NCI-H1436 treated with DMSO at 0.1 percent for 48 hours (cell line): ENCODE data around the gene C2orf76.
"Not testable (repeated sequence)": the region's sequence is repeated elsewhere in the genome, so short reads cannot be mapped to it uniquely, and the experiment has no call there.

Source experiments
- DNase-seq: peaks from one replicate; lab custom pipeline; 2025; lab: John Stamatoyannopoulos, UW

The C2orf76 gene

DNA sequence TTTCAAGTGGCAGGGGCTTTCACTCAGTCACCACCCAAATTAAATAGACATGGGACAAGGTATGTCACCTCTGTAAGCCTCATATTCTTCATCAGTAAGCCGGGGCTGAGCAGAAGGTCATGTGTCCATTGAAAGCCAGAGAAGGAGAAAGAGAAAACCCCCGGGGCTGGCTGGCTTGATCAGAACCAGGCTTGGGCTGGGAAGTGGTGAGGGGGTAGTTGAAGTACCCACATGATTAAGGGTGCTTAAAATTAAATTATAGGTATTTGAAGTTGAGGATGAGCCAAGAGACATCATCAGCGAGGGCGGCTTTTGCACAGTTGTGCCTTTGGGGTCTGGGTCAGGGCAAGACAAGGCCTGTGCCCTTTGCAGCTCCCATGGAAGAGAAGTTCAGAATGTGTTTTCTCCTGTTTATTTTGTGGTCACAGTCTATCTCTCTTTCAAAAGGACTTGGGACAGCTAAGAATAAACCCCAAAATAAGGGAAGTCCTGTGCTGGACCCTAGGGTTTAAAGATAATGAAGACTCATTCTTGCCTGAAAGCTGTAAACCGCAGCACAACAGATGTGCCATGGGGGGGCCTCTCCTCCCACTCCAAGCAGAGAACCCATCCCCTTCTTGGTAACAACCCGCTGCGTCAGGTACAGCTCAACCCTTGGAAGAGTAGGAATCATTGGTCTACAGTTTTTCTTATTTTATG is 10.8 kb upstream of the C2orf76 start:
- no peak for DNase-seq

DNA sequence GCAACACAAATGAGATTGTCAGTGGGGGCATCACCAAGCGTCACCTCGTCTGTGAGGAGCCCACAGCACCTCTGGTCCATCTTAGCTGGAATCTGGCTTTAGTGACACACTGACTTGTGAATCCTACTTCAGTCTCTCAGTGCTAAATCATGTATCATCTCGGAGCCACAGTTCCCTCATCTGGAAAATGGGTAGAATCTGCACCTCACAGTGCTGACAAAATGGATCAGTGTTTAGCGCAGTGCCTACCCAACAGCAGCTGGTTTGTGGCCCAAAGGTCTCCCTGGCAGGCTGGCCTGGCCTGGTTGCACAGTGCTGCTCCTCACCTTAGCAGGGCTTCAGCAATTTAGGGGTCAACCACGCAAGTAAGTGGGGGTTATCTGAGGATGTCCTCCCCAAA is 10.2 kb upstream of the C2orf76 start:
- no peak for DNase-seq

DNA sequence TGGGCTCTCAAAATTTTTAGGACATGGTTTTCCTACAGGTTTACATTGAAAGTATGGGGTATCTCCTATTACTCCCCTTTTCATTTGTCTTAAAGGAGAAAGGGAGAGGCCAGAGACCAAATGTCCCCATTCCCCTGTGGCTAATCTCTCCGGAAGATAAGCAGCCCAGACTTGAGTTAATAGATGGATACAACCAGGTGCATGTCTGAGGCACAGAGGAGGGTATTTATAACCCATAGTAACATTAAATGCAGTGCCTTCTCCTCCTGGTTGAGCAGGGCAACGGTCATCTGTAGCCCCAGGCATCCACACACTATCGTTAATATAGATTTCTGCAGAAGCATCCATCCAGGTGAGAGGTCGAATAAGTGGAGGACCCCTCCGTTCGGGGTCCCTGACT is 9.8 kb upstream of the C2orf76 start:
- DNase-seq = not testable (repeated sequence)

DNA sequence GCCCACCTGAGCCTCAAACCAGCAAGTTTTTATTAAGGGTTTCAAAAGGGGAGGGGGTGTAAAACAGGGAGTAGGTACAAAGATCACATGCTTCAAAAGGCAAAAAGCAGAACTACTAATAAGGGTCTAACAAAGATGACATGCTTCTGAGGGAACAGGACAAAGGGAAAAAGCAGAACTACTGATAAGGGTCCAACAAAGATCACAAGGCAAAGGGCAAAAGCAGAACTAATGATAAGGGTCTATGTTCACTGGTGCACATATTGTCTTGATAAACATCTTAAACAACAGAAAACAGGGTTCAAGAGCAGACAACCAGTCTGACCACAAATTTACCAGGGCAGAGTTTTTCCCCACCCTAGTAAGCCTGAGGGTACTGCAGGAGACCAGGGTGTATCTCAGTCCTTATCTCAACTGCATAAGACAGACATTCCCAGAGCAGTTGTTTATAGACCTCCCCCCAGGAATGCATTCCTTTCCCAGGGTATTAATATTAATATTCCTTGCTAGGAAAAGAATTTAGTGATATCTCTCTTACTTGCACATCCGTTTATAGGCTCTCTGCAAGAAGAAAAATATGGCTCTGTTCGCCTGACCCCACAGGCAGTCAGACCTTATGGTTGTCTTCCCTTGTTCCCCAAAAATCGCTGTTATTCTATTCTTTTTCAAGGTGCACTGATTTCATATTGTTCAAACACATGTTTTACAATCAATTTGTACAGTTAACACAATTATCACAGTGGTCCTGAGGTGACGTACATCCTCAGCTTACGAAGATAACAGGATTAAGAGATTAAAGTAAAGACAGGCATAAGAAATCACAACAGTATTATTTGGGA is 7.5 kb upstream of the C2orf76 start:
- DNase-seq = not testable (repeated sequence)

DNA sequence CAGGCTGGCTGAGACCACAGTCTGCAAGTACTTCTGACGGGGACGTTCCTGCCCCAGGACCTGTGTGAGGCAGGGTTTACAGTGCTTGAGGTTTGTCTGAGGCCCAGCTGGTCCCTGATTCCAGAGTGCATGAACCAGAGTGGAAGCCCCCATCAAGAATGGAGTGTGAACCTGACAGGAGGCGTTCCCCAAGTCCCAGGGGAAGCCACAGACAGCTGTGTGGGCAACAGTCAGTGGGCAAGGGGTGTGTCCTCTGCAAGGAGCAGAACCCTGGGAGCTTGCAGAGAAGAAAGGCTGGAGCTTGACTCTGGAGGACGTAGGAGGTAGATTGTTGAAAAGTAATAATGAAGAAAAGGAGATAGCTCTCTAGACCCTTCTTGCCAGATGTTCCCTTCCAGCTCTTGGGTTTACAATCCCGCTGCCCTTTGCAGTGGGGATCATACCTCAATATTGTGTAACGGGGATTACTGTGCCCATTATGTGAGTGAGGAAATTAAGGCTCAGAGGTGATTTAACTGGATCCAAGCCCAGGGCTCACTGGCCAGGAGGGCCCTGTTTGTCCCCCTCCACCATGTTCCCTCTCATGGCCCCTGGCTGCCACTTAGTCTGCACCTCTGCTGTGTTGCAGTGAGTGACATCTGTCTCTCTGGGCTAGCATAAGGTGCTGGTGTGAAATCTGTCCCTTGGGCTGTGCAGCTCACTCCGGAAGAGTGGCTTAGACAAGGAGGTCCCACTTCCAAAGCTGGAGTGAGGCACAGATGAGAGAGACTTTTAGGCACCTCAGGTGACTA is 6.3 kb upstream of the C2orf76 start:
- DNase-seq = no peak

DNA sequence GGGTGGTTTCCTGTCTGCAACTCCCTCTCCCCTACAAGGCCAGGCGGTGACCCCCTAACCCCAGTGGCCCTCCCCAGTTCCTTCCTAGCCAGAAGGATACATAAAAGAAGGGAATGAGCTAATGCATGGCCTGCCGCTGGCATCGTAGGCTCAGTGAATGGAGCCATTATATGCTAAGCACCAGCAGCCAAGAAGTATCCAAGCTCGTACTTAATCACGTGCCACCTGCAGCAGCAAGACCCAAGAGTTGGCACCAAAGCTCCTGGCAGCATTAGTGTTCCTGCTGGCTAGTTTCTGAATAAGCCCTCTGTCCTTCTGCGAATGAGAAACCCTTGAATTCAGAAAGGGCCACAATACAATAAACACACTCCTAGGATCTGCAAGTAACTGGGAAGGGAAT is 4.5 kb upstream of the C2orf76 start:
- no peak for DNase-seq

DNA sequence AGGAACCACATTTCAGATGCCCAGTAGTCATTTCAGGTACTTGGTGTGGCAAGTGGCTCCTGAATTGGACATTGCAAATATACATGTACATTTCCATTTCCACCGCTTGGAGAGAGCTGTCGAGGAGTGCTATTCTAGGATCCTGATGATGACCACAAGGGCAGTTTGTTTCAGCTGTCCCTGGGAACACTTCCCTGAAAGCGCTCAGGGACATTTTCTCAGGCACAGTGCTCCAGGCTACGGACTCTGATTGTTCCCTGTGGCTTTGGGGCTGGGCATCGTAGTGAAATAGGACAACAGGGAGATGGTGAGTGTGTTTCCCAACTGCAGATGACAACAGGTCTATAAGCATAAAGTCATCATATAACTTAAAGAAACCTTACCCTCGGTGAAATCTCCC is 3.2 kb upstream of the C2orf76 start:
- no peak for DNase-seq

DNA sequence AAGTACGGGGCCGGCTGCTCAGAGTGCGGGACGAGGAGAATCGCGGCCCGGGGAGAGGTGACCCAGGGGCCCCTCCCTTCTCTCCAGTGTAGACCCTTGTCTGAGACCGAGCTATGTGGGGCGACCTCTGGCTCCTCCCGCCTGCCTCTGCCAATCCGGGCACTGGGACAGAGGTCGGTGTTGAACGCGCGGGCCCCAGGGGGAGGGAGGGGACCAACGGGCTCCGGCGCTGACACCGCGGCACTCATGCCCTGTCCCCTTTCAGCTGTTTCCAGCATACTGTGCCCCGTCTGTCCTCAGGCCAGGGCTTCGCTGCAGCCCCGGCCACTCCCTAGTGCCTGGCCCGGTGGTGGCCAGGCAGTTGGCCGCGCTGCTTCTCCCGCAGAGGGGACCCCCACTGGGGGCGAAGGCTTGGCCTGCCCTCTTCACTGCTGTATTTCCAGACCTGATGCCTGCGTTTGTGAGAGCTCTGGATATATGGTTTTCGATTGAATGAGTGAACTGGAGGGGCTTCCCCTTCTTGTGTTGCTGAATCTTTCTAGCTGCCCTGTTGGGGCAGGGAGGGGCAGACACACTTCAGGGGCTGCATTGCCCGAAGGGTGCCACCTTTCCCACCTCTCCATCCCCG is 952 bp upstream of the C2orf76 start:
- DNase-seq = no peak

DNA sequence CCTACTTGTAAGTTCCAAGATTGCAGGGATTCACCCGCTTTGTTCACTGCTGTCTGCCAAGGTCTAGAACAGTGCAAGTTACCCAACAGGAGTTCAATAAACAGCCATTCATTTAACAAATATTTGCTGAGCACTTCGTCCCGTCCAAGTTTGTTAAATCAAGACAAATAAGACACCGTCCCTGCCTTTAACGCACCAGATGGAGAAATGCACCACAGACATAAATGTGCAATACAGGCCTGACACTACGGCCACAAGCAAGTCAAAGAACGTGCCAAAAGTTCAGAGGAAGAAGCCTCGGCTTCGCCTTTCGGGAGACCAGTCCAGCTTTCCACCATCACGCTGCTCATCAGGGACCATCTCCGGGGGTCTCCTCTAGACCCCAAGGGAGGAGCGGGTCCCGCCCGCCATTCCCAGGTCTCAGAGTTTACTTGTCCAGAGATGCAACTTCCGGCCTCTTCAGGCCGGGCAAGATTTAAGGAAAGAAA is 429 bp downstream of the C2orf76 start:
- no peak for DNase-seq

DNA sequence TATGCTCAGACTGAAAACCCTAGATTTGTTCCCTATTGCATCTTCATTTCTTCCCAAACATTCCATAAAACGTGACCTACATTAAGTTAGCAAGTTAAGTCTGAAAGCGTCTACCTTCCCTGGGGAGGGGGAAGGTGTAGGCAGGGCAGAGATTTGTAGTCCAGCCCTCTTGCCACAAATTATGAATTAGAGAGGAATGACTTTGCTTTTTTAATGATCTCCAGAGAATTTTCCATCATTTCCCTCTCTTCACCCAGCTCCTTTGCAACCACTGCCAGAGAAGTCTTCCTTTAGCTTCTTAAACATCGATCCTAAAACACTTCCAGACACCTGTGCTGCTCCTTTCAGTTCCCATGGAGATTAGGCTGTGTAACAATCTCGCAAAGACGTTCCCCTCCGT is 1.2 kb downstream of the C2orf76 start:
- DNase-seq = no peak

DNA sequence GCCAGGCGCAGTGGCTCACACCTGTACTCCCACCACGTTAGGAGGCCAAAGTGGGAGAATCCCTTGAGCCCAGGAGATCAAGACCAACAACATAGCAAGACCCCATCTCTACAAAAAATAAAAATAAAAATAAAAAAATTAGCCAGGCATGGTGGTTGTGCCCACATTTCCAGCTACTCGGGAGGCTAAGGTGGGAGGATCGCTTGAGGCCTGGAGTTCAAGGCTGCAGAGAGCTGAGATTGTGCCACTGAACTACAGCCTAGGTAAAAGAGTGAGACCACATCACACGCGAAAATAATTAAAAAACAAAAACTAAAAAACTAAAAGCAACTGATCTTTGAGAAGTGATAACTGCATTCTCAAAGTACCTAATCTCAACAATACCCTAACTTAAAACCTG is 1.8 kb downstream of the C2orf76 start:
- no peak for DNase-seq

DNA sequence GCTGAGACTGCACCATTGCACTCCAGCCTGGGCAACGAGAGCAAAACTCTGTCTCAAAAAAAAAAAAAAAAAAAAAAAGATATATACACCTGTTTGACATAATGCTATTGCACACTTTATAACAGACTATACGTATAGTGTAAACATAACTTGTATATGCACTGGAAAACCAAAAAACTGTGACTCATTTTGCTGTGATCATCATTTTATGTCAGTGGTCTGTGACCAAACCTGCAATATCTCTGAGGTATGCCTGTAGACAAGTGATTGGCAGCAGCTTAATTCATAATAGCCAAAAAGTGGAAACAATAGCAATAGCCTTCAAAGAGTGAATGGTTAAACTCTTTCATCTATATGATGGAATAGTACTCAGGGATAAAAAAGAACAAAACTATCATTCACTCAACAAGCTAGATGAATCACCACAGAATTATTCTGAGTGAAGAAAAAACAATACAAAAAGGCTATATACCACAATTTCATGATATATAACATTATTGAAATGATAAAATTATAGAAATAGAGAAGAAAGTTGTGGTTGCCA is 6.1 kb downstream of the C2orf76 start:
- no peak for DNase-seq

DNA sequence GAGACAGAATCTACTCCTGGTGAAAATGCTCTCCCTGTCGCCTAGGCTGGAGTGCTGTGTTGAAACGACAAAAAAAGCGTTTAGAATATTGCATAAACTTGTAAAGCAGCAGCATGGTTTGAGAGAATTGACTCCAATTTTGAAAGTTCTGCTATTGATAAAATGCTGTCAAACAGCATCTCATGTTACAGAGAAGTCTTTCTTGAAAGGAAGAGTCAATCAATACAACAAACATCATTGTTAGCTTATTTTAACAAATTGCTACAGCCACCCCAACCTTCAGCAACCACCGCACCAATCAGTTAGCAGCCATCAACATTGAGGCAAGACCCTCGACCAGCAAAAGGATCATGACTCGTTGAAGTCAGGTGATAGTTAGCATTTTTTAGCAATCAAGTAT is 6.9 kb downstream of the C2orf76 start:
- no peak for DNase-seq

DNA sequence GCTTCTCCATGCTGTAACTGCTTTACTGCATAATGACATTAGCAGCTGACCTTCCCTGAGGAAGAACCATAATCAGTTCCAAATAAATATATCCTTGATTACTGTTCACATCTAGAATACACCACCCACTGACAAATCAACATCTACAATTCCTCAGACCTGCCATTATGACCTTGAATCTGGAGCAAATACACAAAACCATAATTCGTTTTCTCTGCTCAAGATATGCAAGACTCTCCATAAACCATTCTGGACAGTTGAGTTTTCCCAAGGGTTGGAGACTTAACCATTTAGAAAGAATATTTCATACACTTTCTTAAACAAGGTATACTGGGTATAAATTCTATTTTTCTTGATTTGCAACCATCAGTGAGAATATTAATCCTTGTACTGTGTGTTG is 11.8 kb downstream of the C2orf76 start:
- no peak for DNase-seq

DNA sequence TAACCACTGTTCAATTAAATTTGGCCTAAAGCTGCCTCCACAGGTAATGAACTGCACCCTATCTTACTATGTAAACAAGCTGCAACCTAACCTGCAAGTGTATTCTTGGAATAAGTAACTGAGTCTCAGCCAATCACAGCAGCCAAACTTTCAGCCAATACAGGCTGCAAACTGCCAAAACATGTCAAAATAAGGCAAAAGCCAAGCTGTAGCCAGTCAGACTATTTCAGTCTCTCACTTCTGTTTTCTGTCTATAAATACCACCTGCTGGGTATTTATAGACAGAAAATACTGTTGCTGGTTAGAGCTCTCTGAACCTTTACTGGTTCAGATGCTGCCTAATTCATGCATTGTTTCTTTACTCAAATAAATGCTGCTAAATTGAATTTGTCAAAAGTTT is 14.3 kb downstream of the C2orf76 start:
- no peak for DNase-seq

DNA sequence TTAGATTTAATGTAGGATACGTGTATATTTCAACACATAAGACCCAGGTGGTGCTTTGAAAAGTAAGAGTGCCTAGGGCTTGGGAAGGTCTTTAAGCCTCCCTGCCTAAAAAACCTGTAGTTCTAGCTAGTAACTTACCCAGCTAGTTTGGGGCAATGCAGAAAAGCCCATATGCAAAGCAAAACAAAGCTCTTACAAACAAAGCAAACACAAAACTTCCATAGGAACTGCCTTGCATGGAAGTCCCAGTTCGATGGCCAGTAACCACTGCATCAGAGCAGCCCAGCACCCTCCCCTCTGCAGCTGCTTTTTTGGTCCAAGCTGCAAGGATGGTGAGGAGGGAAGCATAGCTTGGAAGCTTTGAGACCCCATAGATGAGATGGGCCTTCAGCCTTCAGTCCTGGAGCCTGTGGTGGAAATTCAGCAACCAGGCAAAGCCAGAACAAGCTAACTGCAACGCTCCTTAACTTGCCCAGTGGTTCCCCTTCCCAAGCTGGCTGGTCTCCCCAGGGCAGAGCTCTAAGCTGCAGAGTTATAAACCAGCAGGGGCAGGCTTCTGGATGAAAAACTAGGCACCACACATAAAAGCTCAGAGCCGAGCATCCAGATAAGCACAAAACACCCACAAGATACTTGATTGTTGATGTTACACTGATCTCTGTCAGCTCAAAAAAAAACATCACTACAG is 16.2 kb downstream of the C2orf76 start:
- no peak for DNase-seq

DNA sequence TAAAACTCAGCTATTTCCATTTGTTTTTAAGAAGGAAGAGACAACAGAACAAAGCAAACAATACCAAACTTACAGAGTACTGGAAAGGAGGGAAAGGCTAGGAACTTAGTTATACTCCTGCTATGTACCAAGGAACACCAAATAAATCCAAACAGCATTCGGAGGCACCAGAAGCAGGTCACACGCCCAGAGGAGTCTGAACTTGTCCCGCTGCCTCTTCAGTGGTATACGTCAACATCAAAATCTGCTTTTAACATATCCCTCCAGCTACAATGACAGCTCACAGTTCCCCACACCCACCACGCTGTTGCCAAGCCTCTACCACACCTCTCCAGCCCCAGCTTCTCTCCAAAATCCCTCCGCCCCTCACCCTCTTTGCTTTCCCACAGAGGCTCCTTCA is 17.3 kb downstream of the C2orf76 start:
- DNase-seq = no peak

DNA sequence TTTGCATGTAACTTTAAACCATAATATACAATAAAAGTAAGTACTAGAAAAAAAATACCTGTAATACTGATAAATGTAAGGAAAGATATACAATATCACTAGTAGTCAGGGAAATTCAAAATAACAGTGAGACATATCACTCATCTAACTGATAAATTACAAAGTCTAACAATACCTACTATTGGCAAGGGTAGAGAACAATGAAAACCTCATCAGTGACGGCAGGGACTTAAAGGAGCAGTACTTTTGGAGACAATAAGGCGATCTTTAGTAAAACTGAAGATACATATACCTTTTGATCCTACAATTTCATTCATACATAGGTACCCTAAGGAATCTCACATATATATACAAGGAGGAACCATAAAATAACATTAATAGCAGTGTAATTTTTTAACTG is 24.9 kb downstream of the C2orf76 start:
- DNase-seq = no peak

DNA sequence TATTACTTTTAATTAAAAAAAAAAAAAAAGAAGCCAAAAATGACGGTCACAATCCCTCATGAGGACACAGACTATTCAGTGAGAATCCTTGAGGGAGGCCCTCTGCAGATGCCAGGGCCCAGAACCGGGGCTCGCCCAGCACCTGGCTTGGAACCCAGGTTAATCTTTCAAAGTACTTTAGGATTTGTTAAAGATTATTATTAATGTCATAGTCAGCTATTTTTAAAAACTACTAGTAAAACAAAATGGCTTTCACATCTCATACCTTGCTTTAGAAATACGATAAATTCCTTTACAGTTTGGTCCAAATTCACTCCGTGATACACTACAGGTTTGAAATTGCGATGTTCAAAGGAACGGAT is 27.1 kb downstream of the C2orf76 start:
- DNase-seq = no peak

DNA sequence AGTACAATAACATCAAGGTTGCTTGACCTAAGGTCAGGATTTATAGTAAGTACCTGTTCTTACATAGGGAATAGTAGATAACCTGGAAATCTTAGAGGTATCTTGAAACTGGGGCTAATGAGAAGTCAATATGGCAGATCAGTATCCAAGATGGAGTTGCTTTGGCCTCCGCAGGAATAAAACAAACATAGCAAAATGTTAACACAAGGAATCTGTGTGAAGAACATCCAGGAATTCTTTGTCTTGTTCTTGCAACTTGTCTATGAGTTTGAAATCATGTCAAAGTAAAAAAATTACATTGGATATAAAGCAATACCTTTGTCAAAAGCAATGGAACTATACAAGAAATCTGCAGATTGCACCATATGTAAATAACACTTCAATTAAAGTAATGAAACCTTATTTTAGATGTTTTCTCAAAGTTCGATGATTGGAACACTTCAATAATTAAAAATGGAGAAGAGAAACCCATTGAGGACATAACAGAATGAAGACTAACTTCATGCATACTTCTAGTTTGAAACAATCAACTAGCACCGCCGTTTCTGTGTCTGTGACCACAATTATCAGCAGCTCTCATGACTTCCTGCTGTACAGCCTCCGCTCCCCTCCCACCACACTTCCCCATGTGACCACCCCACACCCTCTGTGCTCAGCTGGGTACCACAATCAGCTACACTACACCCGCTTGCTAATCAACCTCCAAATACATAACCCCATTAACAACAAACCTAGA is 27.6 kb downstream of the C2orf76 start:
- no peak for DNase-seq

DNA sequence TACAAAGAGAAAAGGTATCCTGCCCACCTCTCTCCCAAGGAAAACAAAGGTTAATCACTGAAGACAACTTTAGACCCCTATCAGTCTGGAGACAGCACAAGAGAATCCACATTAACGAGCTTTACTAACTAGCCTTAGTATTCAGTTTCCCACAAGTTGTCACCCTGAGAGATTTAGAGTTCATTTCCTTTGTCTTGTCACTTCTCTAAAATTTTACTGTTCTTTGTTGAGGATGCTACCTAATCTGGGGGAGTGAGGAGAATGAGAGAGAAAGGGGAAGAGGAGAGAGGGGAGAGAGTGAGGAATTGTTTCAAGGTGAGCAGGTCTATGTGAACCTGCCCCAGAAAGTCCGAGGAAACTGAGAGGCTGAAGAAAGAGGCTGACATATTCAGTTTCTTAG is 28.4 kb downstream of the C2orf76 start:
- DNase-seq = no peak
